Ovary (tissue), 3 donors: ENCODE data around the gene HIGD2A.

Experiments
- CTCF ChIP-seq, 3 donors: fragments of 450-650 bp in 2 of 3; fragments of 200-600 bp in 1 of 3; IDR thresholded peaks; one replicate each; pipeline versions ENCODE4 v1.5.1 to v1.8.0; 2016 to 2022; ENCODE audit warnings: antibody characterized with exemption in 3 of 3, mild to moderate bottlenecking in 1 of 3
- EP300 ChIP-seq: sonication (generic); formaldehyde crosslinking; IDR thresholded peaks from one replicate; pipeline ENCODE4 v1.6.1; 2017; ENCODE audit warnings: antibody characterized with exemption
- POLR2A ChIP-seq: fragments of 450-650 bp; IDR thresholded peaks from one replicate; pipeline ENCODE4 v1.6.1; 2017; ENCODE audit warnings: antibody characterized with exemption, mild to moderate bottlenecking, moderate library complexity
- donor health status: DM: no; HTN: no; CAD: no.

GRCh38 chr5:176391479-176391878, 2.9 kb downstream of the HIGD2A start:
- TF ChIP-seq CTCF (IDR thresholded peaks at IDR 0.05) (no peak), POLR2A (no peak), EP300 (no peak)
